ENCODE data around the gene SYT8.
A peak's percentile ranks its signal among the peaks of the same experiment; 100 is the strongest.

DNA sequence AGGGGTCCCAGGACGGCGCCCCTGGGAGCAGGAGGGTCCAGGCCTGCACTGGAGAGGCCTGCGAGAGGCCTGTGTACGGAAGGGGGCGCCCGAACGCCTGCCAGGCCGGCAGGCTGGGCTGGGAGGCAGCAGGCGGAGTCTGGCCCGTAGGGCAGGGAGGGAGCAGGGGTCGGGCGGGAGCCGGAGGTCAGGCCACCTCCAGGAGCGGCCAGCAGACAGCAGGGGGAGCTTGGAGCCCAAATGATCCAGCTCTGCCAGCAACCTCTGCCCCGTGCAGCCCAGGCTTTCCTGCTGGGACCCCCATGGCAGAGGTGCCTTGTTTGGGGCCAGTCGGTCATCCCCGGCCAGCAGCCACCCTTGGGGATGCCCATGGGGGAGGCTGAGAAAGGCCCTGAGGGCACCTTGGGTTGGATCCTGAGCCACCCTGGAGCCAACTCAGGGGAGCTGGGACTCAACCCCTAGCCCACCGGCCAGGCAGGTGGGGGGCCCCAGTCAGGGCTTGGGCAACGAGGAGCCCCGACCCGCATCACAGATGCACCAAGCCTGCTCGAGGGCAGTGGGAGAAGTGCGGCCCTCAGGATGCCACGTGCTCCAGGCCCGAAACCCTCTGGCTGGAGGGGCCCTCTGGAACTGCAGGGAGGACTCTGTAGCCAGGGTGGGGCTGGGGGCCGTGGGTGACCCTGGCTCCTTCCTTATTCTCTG, 9.6 kb upstream of the SYT8 start:
- TF ChIP-seq, protein P1, sequence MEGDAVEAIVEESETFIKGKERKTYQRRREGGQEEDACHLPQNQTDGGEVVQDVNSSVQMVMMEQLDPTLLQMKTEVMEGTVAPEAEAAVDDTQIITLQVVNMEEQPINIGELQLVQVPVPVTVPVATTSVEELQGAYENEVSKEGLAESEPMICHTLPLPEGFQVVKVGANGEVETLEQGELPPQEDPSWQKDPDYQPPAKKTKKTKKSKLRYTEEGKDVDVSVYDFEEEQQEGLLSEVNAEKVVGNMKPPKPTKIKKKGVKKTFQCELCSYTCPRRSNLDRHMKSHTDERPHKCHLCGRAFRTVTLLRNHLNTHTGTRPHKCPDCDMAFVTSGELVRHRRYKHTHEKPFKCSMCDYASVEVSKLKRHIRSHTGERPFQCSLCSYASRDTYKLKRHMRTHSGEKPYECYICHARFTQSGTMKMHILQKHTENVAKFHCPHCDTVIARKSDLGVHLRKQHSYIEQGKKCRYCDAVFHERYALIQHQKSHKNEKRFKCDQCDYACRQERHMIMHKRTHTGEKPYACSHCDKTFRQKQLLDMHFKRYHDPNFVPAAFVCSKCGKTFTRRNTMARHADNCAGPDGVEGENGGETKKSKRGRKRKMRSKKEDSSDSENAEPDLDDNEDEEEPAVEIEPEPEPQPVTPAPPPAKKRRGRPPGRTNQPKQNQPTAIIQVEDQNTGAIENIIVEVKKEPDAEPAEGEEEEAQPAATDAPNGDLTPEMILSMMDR (IDR thresholded peaks at IDR 0.05; ENCODE audit: borderline replicate concordance, extremely low read depth, low read length, poor library complexity, severe bottlenecking), result peak; percentile 16
- TF ChIP-seq EZH2 (IDR thresholded peaks at IDR 0.05; ENCODE audit: borderline replicate concordance, low read depth, low read length, severe bottlenecking), result no peak
